ENCODE measurements around the gene MC1R. TPM values are rescaled to one million over a fixed set of nuclear protein-coding genes. Genes with fewer than 3 reads are reported as not detected.
"Not testable (repeated sequence)": the region's sequence is repeated elsewhere in the genome, so short reads cannot be mapped to it uniquely, and the experiment has no call there.

Gene MC1R
- total RNA-seq, 4 donors from 2014 or later, result 2.0 to 5.0 (median 2.9) TPM

DNA sequence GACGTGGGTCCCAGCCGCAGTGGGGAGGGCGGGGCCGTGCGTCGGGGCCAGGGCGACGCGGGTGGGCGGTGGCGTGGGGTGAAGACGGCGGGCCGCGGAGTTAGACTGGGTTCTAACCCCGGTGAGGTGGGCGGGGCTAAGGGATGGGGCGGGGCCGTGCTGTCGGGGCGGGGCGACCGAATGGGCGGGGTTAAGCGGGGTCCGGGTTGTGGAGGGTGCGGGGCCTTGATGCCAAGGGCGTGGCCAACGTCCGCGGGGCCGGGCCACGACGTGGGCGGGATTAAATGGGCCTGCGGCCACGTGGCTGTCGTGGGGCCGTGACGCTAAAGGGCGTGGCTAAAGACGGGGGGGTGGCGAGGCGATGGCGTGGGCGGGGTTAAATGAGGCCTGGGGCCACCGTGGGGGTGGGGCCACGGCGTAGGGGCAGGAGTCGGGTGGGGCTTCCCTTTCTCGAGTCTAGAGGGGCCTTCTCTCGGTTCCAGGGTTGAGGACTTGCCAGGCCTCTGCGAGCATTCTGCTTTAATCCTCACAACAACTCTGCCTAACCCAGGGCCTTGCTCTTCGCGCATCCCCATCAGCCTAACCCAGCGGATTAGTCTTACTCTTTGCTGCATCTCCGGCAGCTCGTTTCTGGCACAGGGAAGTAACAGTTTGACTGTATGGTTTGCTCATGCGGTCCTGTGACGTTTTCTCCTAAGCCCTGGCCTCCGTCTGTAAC is 44.5 kb upstream of the MC1R start:
- intact Hi-C loops (cut with DNase I), result no loop called here
- TF ChIP-seq, protein P1, sequence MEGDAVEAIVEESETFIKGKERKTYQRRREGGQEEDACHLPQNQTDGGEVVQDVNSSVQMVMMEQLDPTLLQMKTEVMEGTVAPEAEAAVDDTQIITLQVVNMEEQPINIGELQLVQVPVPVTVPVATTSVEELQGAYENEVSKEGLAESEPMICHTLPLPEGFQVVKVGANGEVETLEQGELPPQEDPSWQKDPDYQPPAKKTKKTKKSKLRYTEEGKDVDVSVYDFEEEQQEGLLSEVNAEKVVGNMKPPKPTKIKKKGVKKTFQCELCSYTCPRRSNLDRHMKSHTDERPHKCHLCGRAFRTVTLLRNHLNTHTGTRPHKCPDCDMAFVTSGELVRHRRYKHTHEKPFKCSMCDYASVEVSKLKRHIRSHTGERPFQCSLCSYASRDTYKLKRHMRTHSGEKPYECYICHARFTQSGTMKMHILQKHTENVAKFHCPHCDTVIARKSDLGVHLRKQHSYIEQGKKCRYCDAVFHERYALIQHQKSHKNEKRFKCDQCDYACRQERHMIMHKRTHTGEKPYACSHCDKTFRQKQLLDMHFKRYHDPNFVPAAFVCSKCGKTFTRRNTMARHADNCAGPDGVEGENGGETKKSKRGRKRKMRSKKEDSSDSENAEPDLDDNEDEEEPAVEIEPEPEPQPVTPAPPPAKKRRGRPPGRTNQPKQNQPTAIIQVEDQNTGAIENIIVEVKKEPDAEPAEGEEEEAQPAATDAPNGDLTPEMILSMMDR (IDR thresholded peaks at IDR 0.05), result peak in 1 of 3 experiments; percentile 7
- TF ChIP-seq POLR2AphosphoS5 (IDR thresholded peaks at IDR 0.05) (peak in 1 of 2 donors; percentile 74), POLR2A (IDR thresholded peaks at IDR 0.05; ENCODE audit: low read depth) (no peak), EP300 (IDR thresholded peaks at IDR 0.05) (no peak)

DNA sequence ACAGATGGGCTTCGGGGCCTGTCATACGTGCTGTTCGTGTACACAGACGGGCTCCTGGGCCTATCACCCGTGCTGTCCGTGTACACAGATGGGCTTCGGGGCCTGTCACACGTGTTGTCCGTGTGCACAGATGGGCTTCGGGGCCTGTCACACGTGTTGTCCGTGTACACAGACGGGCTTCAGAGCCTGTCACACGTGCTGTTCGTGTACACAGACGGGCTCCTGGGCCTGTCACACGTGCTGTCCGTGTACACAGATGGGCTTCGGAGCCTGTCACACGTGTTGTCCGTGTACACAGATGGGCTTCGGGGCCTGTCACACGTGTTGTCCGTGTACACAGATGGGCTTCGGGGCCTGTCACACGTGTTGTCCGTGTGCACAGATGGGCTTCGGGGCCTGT is 39.5 kb upstream of the MC1R start:
- 83% methylated on average over 13 of the region's 28 CpGs for WGBS
- Histone ChIP-seq H3K36me3 (peaks cover 38 to 70% (median 61%) of the 10 kb centered on the region in 4 donors), H3K4me1 (peaks cover 8 to 24% (median 16%) of the 10 kb centered on the region in 4 donors)
- H3K9me3 ChIP-seq; H3K4me3 ChIP-seq; DNase-seq (ENCODE audit: extremely low spot score); H3K27ac ChIP-seq (replicated peaks in 1 of 4); H3K27me3 ChIP-seq; intact Hi-C loops (cut with DNase I): not testable (repeated sequence)

More for the DNA sequence above, 44.5 kb upstream of the MC1R start:
- peak overlapping the region; percentile 64 to 89 (median 86) for H3K4me3 ChIP-seq
- H3K4me1 ChIP-seq, result peaks cover 17 to 35% (median 26%) of the 10 kb centered on the region in 4 donors
- WGBS, result under 1% methylated on average over 24 of the region's 61 CpGs
- no peaks in the 10 kb centered on the region for H3K9me3 ChIP-seq
- peak overlapping the region; percentile 94 to 100 (median 100) for H3K27ac ChIP-seq (replicated peaks in 1 of 4)
- peaks cover 8 to 32% (median 16%) of the 10 kb centered on the region in 4 donors for H3K36me3 ChIP-seq
- peak; percentile 100 for DNase-seq (ENCODE audit: extremely low spot score)
- H3K27me3 ChIP-seq, result no peaks in the 10 kb centered on the region

DNA sequence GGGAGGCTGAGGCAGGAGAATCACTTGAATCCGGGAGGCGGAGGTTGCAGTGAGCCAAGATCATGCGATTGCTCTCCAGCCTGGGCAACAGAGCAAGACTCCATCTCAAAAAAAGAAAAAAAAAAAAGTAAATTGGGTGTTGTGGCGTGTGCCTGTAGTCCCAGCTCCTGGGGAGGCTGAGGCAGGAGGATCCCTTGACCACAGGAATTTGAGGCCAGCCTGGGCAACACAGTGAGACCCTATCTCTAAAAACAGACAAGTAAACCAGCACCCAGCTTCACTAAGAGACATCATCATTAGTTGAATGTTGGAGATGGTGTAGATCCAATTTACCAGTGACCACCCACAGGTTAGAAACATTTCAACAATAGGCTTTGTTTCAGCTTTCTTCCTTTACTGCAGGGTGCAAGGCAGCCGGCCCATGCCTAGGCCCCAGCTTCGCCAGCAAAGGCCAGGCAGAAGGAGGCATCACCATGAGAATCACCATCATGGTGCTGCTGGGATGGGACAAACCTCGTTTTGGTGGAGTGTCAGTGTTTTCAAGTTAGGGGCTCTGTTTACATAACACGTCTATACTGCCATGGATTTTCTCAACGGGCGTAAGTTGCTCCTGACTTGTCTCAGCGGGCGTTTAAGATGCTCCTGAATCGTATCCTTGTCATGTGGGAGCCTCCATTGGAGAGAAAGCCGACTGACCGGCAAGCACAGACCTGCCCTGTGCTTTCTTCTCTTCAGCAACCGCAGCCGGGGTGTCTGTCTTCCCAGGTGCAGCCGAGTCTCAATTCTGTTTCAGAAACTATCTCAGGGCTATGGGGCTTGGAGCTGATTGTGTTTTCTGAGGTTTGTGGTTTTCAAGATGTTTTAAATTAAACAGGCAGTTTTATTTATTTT is 37.9 kb upstream of the MC1R start:
- Histone ChIP-seq H3K27me3 (no peaks in the 10 kb centered on the region), H3K4me3 (no peak overlapping the region), H3K36me3 (peaks cover 52 to 81% (median 69%) of the 10 kb centered on the region in 4 donors), H3K9me3 (no peaks in the 10 kb centered on the region), H3K27ac (replicated peaks in 1 of 4) (no peak overlapping the region), H3K4me1 (peaks cover 0 to 9% (median 6%) of the 10 kb centered on the region in 4 donors)
- no peak for DNase-seq (ENCODE audit: extremely low spot score)
- TF ChIP-seq EP300 (IDR thresholded peaks at IDR 0.05) (no peak), POLR2AphosphoS5 (IDR thresholded peaks at IDR 0.05) (no peak), POLR2A (IDR thresholded peaks at IDR 0.05; ENCODE audit: low read depth) (no peak)
- TF ChIP-seq, protein P1 (IDR thresholded peaks at IDR 0.05), result no peak
- 88% methylated on average over 18 of the region's 18 CpGs for WGBS
- intact Hi-C loops (cut with DNase I), result no loop called here

DNA sequence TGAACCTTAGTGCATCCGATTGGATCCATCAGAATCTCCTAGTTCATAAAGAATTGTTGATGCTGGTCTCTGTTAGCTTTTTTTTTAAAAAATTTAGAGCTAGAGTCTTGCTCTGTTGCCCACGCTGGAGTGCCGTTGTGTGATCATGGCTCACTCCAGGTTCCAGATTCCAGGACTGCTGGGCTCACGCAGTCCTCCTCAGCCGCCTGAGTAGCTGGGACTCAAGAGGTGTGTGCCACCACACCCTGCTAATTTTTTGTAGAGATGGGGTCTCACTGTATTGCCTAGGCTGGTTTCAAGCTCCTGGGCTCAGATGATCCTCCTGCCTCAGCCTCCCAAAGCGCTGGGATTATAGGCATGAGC is 37.3 kb upstream of the MC1R start:
- 80% methylated on average over 6 of the region's 6 CpGs for WGBS
- Histone ChIP-seq H3K4me1 (peaks cover 0 to 6% (median 3%) of the 10 kb centered on the region in 4 donors), H3K27me3 (no peaks in the 10 kb centered on the region), H3K36me3 (peaks cover 53 to 82% (median 75%) of the 10 kb centered on the region in 4 donors), H3K9me3 (no peaks in the 10 kb centered on the region), H3K4me3 (no peak overlapping the region), H3K27ac (replicated peaks in 1 of 4) (no peak overlapping the region)
- intact Hi-C loops (cut with DNase I), result no loop called here
- TF ChIP-seq EP300 (IDR thresholded peaks at IDR 0.05) (no peak), POLR2AphosphoS5 (IDR thresholded peaks at IDR 0.05) (no peak), POLR2A (IDR thresholded peaks at IDR 0.05; ENCODE audit: low read depth) (no peak)
- TF ChIP-seq, protein P1 (IDR thresholded peaks at IDR 0.05), result no peak
- no peak for DNase-seq (ENCODE audit: extremely low spot score)
